ENCODE data around the gene GTPBP2.

GRCh38 chr6:43636308-43636659 is 7.2 kb upstream of the GTPBP2 start:
- no peak for TF ChIP-seq POLR2AphosphoS5 (IDR thresholded peaks at IDR 0.05; ENCODE audit: low read depth, low read length)
- no peak for TF ChIP-seq CTCF (IDR thresholded peaks at IDR 0.05)
- no peak for TF ChIP-seq FOXJ3 (CRISPR knock-in tag; IDR thresholded peaks at IDR 0.05)

Data from SK-N-SH (cell line).